ENCODE data around the gene DPAGT1.
A peak's percentile ranks its signal among the peaks of the same experiment; 100 is the strongest.

DPAGT1 gene

GRCh38 chr11:119057000-119057769 is 44.5 kb downstream of the DPAGT1 start, which contains the start of gene HYOU1:
Gene HYOU1 (minus strand): TSS chr11:119057205. CDS start chr11:119056160, 1,045 bp downstream.
- DNase-seq = peak; percentile 89 to 92

GRCh38 chr11:119056421-119056999 is 45.1 kb downstream of the DPAGT1 start:
- DNase-seq = peak in 1 of 2 experiments; percentile 41

GRCh38 chr11:119055901-119056300 is 45.8 kb downstream of the DPAGT1 start:
- peak; percentile 8 to 12 for DNase-seq

- DNase-seq = no peak
These were observed 47.2 kb downstream of the DPAGT1 start for GRCh38 chr11:119054418-119054817.

- DNase-seq = no peak
These were observed 49.4 kb downstream of the DPAGT1 start for GRCh38 chr11:119052163-119052814.

GRCh38 chr11:119051440-119052162 is 50.1 kb downstream of the DPAGT1 start:
- no peak for DNase-seq

GRCh38 chr11:119049081-119049480 is 52.6 kb downstream of the DPAGT1 start:
- no peak for DNase-seq

GRCh38 chr11:119048644-119049043 is 53.0 kb downstream of the DPAGT1 start:
- no peak for DNase-seq

GRCh38 chr11:119047205-119047604 is 54.4 kb downstream of the DPAGT1 start:
- DNase-seq = no peak

Data from NCI-H524 (cell line).